ENCODE results near the gene FHOD3. TPM values are rescaled to one million over a fixed set of nuclear protein-coding genes. Genes with fewer than 3 reads are reported as not detected.

Gene FHOD3
- total and polyA plus RNA-seq, 2 of the 13 experiments (the other 11 are each of a cell fraction or from before 2014, with no cell fraction given) = 0.07 TPM; not detected in 1

DNA sequence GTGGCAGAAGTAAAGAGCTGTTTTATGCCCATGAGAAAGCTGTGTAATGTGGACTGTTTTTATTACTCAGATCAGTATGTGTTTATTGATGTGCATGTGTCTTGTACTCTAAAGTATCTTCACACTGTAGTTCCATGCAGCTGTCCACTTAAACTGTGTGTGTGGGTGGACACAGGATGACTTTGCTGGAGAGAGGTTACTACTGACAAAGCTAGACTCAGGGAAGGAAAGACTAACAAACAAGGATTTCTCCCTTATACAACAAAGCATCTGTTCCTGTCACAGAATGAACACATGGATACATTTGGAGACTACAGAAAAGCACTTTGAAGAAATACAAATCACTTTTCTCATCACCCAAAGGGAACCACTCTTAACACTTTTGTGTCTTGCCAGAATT is 10.0 kb downstream of the FHOD3 start:
- no peak for DNase-seq (ENCODE audit: low spot score)
- H2AFZ ChIP-seq (ENCODE audit: low read length) = no peak overlapping the region
- no peaks in the 10 kb centered on the region for H3K36me3 ChIP-seq (replicated peaks in 1 of 2; ENCODE audit: control insufficient read depth in 1 of 2, insufficient read depth in 2 of 2, low read length in 2 of 2)
- H3K79me2 ChIP-seq (ENCODE audit: insufficient read depth, low read length) = no peaks in the 10 kb centered on the region
- H3K4me2 ChIP-seq (ENCODE audit: low read depth, low read length) = no peak overlapping the region
- ChIA-PET POLR2A (no interaction called here), CTCF (ENCODE audit: low intra/inter-chr PET ratio, low total read pairs) (no interaction called here)
- no peak overlapping the region for H3K9ac ChIP-seq (ENCODE audit: insufficient read depth, low read depth, low read length)
- no peak for FAIRE-seq
- in situ Hi-C loops (cut with HindIII; ENCODE audit: extremely low pct_ligation_motif_present, low pct_unique_long_range_greater_than_20kb) (no loop called here), intact Hi-C loops (cut with micrococcal nuclease; ENCODE audit: unreplicated experiment) (no loop called here)
- no peak for ATAC-seq
- H3K4me3 ChIP-seq (replicated peaks in 1 of 3; ENCODE audit: insufficient read depth in 1 of 3, low read depth in 2 of 3, low read length in 3 of 3) = no peak overlapping the region
- no peak for TF ChIP-seq ZNF75D (CRISPR knock-in tag; IDR thresholded peaks at IDR 0.05; ENCODE audit: borderline replicate concordance)
- TF ChIP-seq HNRNPK (IDR thresholded peaks at IDR 0.05; ENCODE audit: low read depth, low read length, poor library complexity, severe bottlenecking) = no peak
- TF ChIP-seq ZNF224 (CRISPR knock-in tag; IDR thresholded peaks at IDR 0.05) = no peak
- no peak for TF ChIP-seq TRAFD1 (CRISPR knock-in tag; IDR thresholded peaks at IDR 0.05; ENCODE audit: borderline replicate concordance)
- no peak for TF ChIP-seq HOXA3 (CRISPR knock-in tag; IDR thresholded peaks at IDR 0.05)
- no peak for TF ChIP-seq RCOR2 (CRISPR knock-in tag; IDR thresholded peaks at IDR 0.05)
- H3K4me1 ChIP-seq (ENCODE audit: insufficient read depth, low read length) = 0 out of 2 replicates have a peak, but pooled peaks cover 4% of the 10 kb centered on the region
- H3K9me3 ChIP-seq (ENCODE audit: low read length) = no peaks in the 10 kb centered on the region
- H4K20me1 ChIP-seq (ENCODE audit: insufficient read depth, low read length) = no peaks in the 10 kb centered on the region
- H3K27me3 ChIP-seq (ENCODE audit: control insufficient read depth in 1 of 2, insufficient read depth in 2 of 2, low read length in 2 of 2) = peaks cover 0 to 25% of the 10 kb centered on the region in 2 experiments; a peak in 2 of 5 replicates
- BruUV-seq (replicated peaks) = no TSS peak
- no peak overlapping the region for H3K27ac ChIP-seq (ENCODE audit: extremely low read length, insufficient read depth, low read length)

- in situ Hi-C loops (cut with HindIII; ENCODE audit: extremely low pct_ligation_motif_present, low pct_unique_long_range_greater_than_20kb) = no loop called here
- no peak overlapping the region for H3K4me3 ChIP-seq (replicated peaks in 1 of 3; ENCODE audit: insufficient read depth in 1 of 3, low read depth in 2 of 3, low read length in 3 of 3)
- peak overlapping the region; percentile 37 for H3K4me2 ChIP-seq (ENCODE audit: low read depth, low read length)
- H3K27ac ChIP-seq (ENCODE audit: extremely low read length, insufficient read depth, low read length) = no peak overlapping the region
- H3K36me3 ChIP-seq (replicated peaks in 1 of 2; ENCODE audit: control insufficient read depth in 1 of 2, insufficient read depth in 2 of 2, low read length in 2 of 2) = no peaks in the 10 kb centered on the region
- DNase-seq (ENCODE audit: low spot score) (no peak), ATAC-seq (no peak; the same call in 2 of the 3 replicates), FAIRE-seq (no peak)
- intact Hi-C loops (cut with micrococcal nuclease; ENCODE audit: unreplicated experiment) = no loop called here
- peaks cover 0 to 25% of the 10 kb centered on the region in 2 experiments; a peak in 2 of 5 replicates for H3K27me3 ChIP-seq (ENCODE audit: control insufficient read depth in 1 of 2, insufficient read depth in 2 of 2, low read length in 2 of 2)
- no peaks in the 10 kb centered on the region for H3K79me2 ChIP-seq (ENCODE audit: insufficient read depth, low read length)
- no peaks in the 10 kb centered on the region for H3K9me3 ChIP-seq (ENCODE audit: low read length)
- ChIA-PET POLR2A (no interaction called here), CTCF (ENCODE audit: low intra/inter-chr PET ratio, low total read pairs) (no interaction called here)
- no TSS peak for BruUV-seq (replicated peaks)
- H2AFZ ChIP-seq (ENCODE audit: low read length) = no peak overlapping the region
- H3K9ac ChIP-seq (ENCODE audit: insufficient read depth, low read depth, low read length) = no peak overlapping the region
- 33% methylated on average over 6 of the region's 7 CpGs for WGBS (ENCODE audit: low lambda C conversion rate)
- H3K4me1 ChIP-seq (ENCODE audit: insufficient read depth, low read length) = 0 out of 2 replicates have a peak, but pooled peaks cover 4% of the 10 kb centered on the region
- H4K20me1 ChIP-seq (ENCODE audit: insufficient read depth, low read length) = no peaks in the 10 kb centered on the region
- no peak for TF ChIP-seq TMF1 (CRISPR knock-in tag; IDR thresholded peaks at IDR 0.05; ENCODE audit: low read depth)
- TF ChIP-seq KAT2B (IDR thresholded peaks at IDR 0.05; ENCODE audit: borderline replicate concordance, low read depth, low read length) = no peak
- TF ChIP-seq, protein P1, sequence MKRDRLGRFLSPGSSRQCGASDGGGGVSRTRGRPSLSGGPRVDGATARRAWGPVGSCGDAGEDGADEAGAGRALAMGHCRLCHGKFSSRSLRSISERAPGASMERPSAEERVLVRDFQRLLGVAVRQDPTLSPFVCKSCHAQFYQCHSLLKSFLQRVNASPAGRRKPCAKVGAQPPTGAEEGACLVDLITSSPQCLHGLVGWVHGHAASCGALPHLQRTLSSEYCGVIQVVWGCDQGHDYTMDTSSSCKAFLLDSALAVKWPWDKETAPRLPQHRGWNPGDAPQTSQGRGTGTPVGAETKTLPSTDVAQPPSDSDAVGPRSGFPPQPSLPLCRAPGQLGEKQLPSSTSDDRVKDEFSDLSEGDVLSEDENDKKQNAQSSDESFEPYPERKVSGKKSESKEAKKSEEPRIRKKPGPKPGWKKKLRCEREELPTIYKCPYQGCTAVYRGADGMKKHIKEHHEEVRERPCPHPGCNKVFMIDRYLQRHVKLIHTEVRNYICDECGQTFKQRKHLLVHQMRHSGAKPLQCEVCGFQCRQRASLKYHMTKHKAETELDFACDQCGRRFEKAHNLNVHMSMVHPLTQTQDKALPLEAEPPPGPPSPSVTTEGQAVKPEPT (CRISPR knock-in tag; IDR thresholded peaks at IDR 0.05; ENCODE audit: low read depth) = no peak
- TF ChIP-seq ZBTB7B (CRISPR knock-in tag; IDR thresholded peaks at IDR 0.05) = no peak
- TF ChIP-seq ZMYM3 (CRISPR knock-in tag; IDR thresholded peaks at IDR 0.05) = no peak
- no peak for TF ChIP-seq HMG20A (CRISPR knock-in tag; IDR thresholded peaks at IDR 0.05; ENCODE audit: borderline replicate concordance)
- no peak for TF ChIP-seq SOX6 (IDR thresholded peaks at IDR 0.05)
- TF ChIP-seq SOX6 (CRISPR knock-in tag; IDR thresholded peaks at IDR 0.05) = no peak
- TF ChIP-seq, protein P2, sequence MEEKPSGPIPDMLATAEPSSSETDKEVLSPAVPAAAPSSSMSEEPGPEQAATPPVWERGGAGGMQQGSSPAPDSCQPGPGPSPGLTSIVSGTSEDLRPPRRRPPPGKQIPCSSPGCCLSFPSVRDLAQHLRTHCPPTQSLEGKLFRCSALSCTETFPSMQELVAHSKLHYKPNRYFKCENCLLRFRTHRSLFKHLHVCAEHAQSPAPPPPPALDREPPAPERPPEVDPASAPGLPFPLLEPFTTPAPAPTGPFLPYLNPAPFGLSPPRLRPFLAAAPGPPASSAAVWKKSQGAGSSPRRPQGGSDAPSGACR (CRISPR knock-in tag; IDR thresholded peaks at IDR 0.05) = no peak
- TF ChIP-seq ETV6 (CRISPR knock-in tag; conservative IDR thresholded peaks at IDR 0.05) = no peak
These were observed 11.4 kb downstream of the FHOD3 start for GRCh38 chr18:36308711-36309435.

All from HepG2 (cell line).